ENCODE results near the gene KCNK2. TPM values are rescaled to one million over a fixed set of nuclear protein-coding genes. Genes with fewer than 3 reads are reported as not detected.

KCNK2 gene
- total RNA-seq, 1 donor: 86.9 TPM

GRCh38 chr1:215064327-215064726 is 18.2 kb upstream of the KCNK2 start:
- TF ChIP-seq CTCF (IDR thresholded peaks at IDR 0.05; ENCODE audit: extremely low read depth, low read depth, low read length): no peak
- Histone ChIP-seq H2AFZ (ENCODE audit: low read length) (no peak overlapping the region), H3K9me3 (ENCODE audit: low read depth, low read length) (no peaks in the 10 kb centered on the region), H3K4me1 (ENCODE audit: insufficient read depth, low read length) (no peaks in the 10 kb centered on the region), H4K20me1 (ENCODE audit: insufficient read depth, low read length) (no peaks in the 10 kb centered on the region), H3K27me3 (ENCODE audit: insufficient read depth, low read length) (no peaks in the 10 kb centered on the region), H3K27ac (ENCODE audit: low read depth, low read length) (no peak overlapping the region), H3K36me3 (ENCODE audit: insufficient read depth, low read length) (no peaks in the 10 kb centered on the region), H3K4me3 (ENCODE audit: insufficient read depth, low read length) (no peak overlapping the region), H3K79me2 (ENCODE audit: insufficient read depth, low read length) (peaks cover 5% of the 10 kb centered on the region), H3K4me2 (ENCODE audit: insufficient read depth, low read length) (no peak overlapping the region)
- no peak for DNase-seq (ENCODE audit: insufficient read length, low spot score, missing footprints)

GRCh38 chr1:215071078-215071477 is 11.5 kb upstream of the KCNK2 start:
- Histone ChIP-seq H3K79me2 (ENCODE audit: insufficient read depth, low read length) (peaks cover 3% of the 10 kb centered on the region), H3K27me3 (ENCODE audit: insufficient read depth, low read length) (no peaks in the 10 kb centered on the region), H3K9me3 (ENCODE audit: low read depth, low read length) (no peaks in the 10 kb centered on the region), H3K4me2 (ENCODE audit: insufficient read depth, low read length) (no peak overlapping the region), H4K20me1 (ENCODE audit: insufficient read depth, low read length) (no peaks in the 10 kb centered on the region), H2AFZ (ENCODE audit: low read length) (no peak overlapping the region), H3K4me3 (ENCODE audit: insufficient read depth, low read length) (no peak overlapping the region), H3K27ac (ENCODE audit: low read depth, low read length) (no peak overlapping the region), H3K4me1 (ENCODE audit: insufficient read depth, low read length) (no peaks in the 10 kb centered on the region), H3K36me3 (ENCODE audit: insufficient read depth, low read length) (no peaks in the 10 kb centered on the region)
- no peak for TF ChIP-seq CTCF (IDR thresholded peaks at IDR 0.05; ENCODE audit: extremely low read depth, low read depth, low read length)
- DNase-seq (ENCODE audit: insufficient read length, low spot score, missing footprints): no peak

- Histone ChIP-seq H3K4me2 (ENCODE audit: insufficient read depth, low read length) (no peak overlapping the region), H3K9me3 (ENCODE audit: low read depth, low read length) (no peaks in the 10 kb centered on the region), H3K4me1 (ENCODE audit: insufficient read depth, low read length) (peaks cover 4% of the 10 kb centered on the region), H2AFZ (ENCODE audit: low read length) (no peak overlapping the region), H3K4me3 (ENCODE audit: insufficient read depth, low read length) (no peak overlapping the region), H3K27me3 (ENCODE audit: insufficient read depth, low read length) (no peaks in the 10 kb centered on the region), H3K79me2 (ENCODE audit: insufficient read depth, low read length) (peaks cover 7% of the 10 kb centered on the region), H3K27ac (ENCODE audit: low read depth, low read length) (no peak overlapping the region), H3K36me3 (ENCODE audit: insufficient read depth, low read length) (no peaks in the 10 kb centered on the region), H4K20me1 (ENCODE audit: insufficient read depth, low read length) (no peaks in the 10 kb centered on the region)
- TF ChIP-seq CTCF (IDR thresholded peaks at IDR 0.05; ENCODE audit: extremely low read depth, low read depth, low read length): peak; percentile 45
- no peak for DNase-seq (ENCODE audit: insufficient read length, low spot score, missing footprints)
These were observed 6.2 kb upstream of the KCNK2 start for GRCh38 chr1:215076322-215076721.

- H3K9me3 ChIP-seq (ENCODE audit: low read depth, low read length): no peaks in the 10 kb centered on the region
- H3K4me3 ChIP-seq (ENCODE audit: insufficient read depth, low read length): no peak overlapping the region
- no peak overlapping the region for H2AFZ ChIP-seq (ENCODE audit: low read length)
- no peaks in the 10 kb centered on the region for H4K20me1 ChIP-seq (ENCODE audit: insufficient read depth, low read length)
- no peak for DNase-seq (ENCODE audit: insufficient read length, low spot score, missing footprints)
- no peaks in the 10 kb centered on the region for H3K36me3 ChIP-seq (ENCODE audit: insufficient read depth, low read length)
- H3K27me3 ChIP-seq (ENCODE audit: insufficient read depth, low read length): no peaks in the 10 kb centered on the region
- H3K79me2 ChIP-seq (ENCODE audit: insufficient read depth, low read length): peaks cover 21% of the 10 kb centered on the region
- H3K27ac ChIP-seq (ENCODE audit: low read depth, low read length): no peak overlapping the region
- no peak for TF ChIP-seq CTCF (IDR thresholded peaks at IDR 0.05; ENCODE audit: extremely low read depth, low read depth, low read length)
- no peak overlapping the region for H3K4me2 ChIP-seq (ENCODE audit: insufficient read depth, low read length)
- H3K4me1 ChIP-seq (ENCODE audit: insufficient read depth, low read length): peaks cover 9% of the 10 kb centered on the region
These were observed 3.1 kb upstream of the KCNK2 start for GRCh38 chr1:215079456-215079855.
